MM.1S (cell line): ENCODE results near the gene DPH1.

Experiments used
- DNase-seq: peaks from one replicate; pipeline ENCODE4 v3.0.0-alpha.2; 2015
- H2AFZ ChIP-seq: fragments of 300-600 bp; sonication (generic); 2 replicates; pipeline ENCODE4 v1.6.0; 2016; ENCODE audit warnings: antibody characterized with exemption, low read length
- H3F3A ChIP-seq: fragments of 300-600 bp; sonication (generic); 2 replicates; pipeline ENCODE4 v1.6.1; 2016; ENCODE audit warnings: mild to moderate bottlenecking, antibody characterized with exemption, low read length, moderate library complexity, mixed read lengths; ENCODE audit not compliant: insufficient read depth
- H3K27ac ChIP-seq: fragments of 300-600 bp; sonication (generic); 2 replicates; pipeline ENCODE4 v1.5.1; 2016; ENCODE audit warnings: mild to moderate bottlenecking, low read length
- H3K27me3 ChIP-seq: fragments of 300-600 bp; sonication (generic); replicated peaks from 2 replicates; pipeline ENCODE4 v1.6.0; 2016; ENCODE audit warnings: low read length; ENCODE audit not compliant: insufficient read depth
- H3K36me3 ChIP-seq: fragments of 300-600 bp; sonication (generic); replicated peaks from 2 replicates; pipeline ENCODE4 v1.6.1; 2016; ENCODE audit warnings: mild to moderate bottlenecking, low read length, mixed read lengths; ENCODE audit not compliant: insufficient read depth
- H3K4me1 ChIP-seq: fragments of 300-600 bp; sonication (generic); 2 replicates; pipeline ENCODE4 v1.6.1; 2016; ENCODE audit warnings: low read length, mixed read lengths
- H3K4me2 ChIP-seq: fragments of 300-600 bp; sonication (generic); 2 replicates; pipeline ENCODE4 v1.6.0; 2016; ENCODE audit warnings: low read depth, low read length
- H3K4me3 ChIP-seq: fragments of 300-600 bp; sonication (generic); 2 replicates; pipeline ENCODE4 v1.5.1; 2016; ENCODE audit warnings: low read length, mixed read lengths
- H3K79me2 ChIP-seq: fragments of 300-600 bp; sonication (generic); 2 replicates; pipeline ENCODE4 v1.6.1; 2016; ENCODE audit warnings: mixed run types, low read length, mixed read lengths
- H3K9ac ChIP-seq: fragments of 300-600 bp; sonication (generic); 2 replicates; pipeline ENCODE4 v1.6.1; 2016; ENCODE audit warnings: low read length, mixed read lengths
- H3K9me2 ChIP-seq: fragments of 300-600 bp; sonication (generic); replicated peaks from 2 replicates; pipeline ENCODE4 v1.6.1; 2016; ENCODE audit warnings: mild to moderate bottlenecking, low read length, mixed read lengths; ENCODE audit not compliant: insufficient read depth
- H3K9me3 ChIP-seq: fragments of 300-600 bp; sonication (generic); replicated peaks from 2 replicates; pipeline ENCODE4 v1.6.1; 2016; ENCODE audit warnings: mild to moderate bottlenecking, low read length, mixed read lengths; ENCODE audit not compliant: insufficient read depth
- H4K20me1 ChIP-seq: fragments of 300-600 bp; sonication (generic); 2 replicates; pipeline ENCODE4 v1.6.1; 2016; ENCODE audit warnings: mild to moderate bottlenecking, low read length, moderate library complexity, mixed read lengths; ENCODE audit not compliant: insufficient read depth
- CTCF ChIP-seq: fragments of 300-600 bp; sonication (generic); IDR thresholded peaks from 2 replicates; pipeline ENCODE4 v1.5.1; 2016; ENCODE audit warnings: antibody characterized with exemption, low read length, mixed read lengths
- EZH2 ChIP-seq: fragments of 300-600 bp; sonication (generic); optimal IDR thresholded peaks from 2 replicates; pipeline ENCODE3; 2017; ENCODE audit warnings: low read depth, mild to moderate bottlenecking, antibody characterized with exemption, low read length, mixed read lengths
- EZH2phosphoT487 ChIP-seq: fragments of 300-600 bp; sonication (generic); IDR thresholded peaks from 2 replicates; pipeline ENCODE4 v1.6.1; 2018; ENCODE audit warnings: antibody characterized with exemption, low read length

Gene DPH1

DNA sequence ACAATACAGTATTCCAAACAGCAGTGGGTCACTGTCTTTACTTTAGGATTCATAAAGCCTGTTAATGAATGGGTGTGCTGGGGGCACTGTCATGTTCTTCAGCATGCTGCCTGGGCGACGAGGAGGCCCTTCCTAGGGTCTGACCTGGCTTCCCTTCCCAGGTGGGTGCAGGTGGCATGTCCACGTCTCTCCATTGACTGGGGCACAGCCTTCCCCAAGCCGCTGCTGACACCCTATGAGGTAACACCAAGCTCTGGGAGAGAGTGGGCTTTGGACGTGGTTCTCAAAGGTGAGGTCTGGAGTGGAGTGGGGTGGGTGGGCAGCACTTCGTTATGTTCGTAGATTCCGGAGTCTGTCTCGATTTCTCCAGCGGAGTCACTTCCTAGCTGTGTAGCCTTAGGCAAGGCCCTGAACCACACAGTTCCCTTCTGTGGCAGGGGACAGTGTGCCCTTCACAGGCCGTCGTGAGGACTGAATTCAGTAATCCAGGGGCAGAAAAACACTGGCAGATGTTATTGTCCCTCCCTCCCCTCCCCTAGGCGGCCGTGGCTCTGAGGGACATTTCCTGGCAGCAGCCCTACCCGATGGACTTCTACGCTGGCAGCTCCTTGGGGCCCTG is 11.1 kb downstream of the DPH1 start:
- Histone ChIP-seq H3F3A (no peaks in the 10 kb centered on the region), H3K79me2 (peaks cover 23% of the 10 kb centered on the region), H3K4me1 (peaks cover 8% of the 10 kb centered on the region; the same call in 1 of the 2 replicates), H3K9me2 (no peaks in the 10 kb centered on the region), H3K9ac (peak overlapping the region; percentile 33; the same call in 1 of the 2 replicates), H3K4me2 (peak overlapping the region; percentile 99), H4K20me1 (no peaks in the 10 kb centered on the region), H3K4me3 (peak overlapping the region; percentile 87), H3K36me3 (no peaks in the 10 kb centered on the region), H3K27me3 (no peaks in the 10 kb centered on the region), H2AFZ (peak overlapping the region; percentile 56), H3K9me3 (no peaks in the 10 kb centered on the region), H3K27ac (no peak overlapping the region)
- TF ChIP-seq CTCF: no peak
- no peak for TF ChIP-seq EZH2
- TF ChIP-seq EZH2phosphoT487: no peak
- DNase-seq: no peak

- Histone ChIP-seq H3K79me2 (peaks cover 23% of the 10 kb centered on the region), H2AFZ (peak within 1 kb of the TSS; percentile 82), H3K27me3 (no peaks in the 10 kb centered on the region), H3K9me3 (no peaks in the 10 kb centered on the region), H4K20me1 (no peaks in the 10 kb centered on the region), H3K9ac (peak within 1 kb of the TSS; percentile 93), H3K36me3 (no peaks in the 10 kb centered on the region), H3K27ac (peak within 1 kb of the TSS; percentile 42; the same call in 1 of the 2 replicates), H3K4me2 (peak within 1 kb of the TSS; percentile 99), H3F3A (no peaks in the 10 kb centered on the region), H3K4me1 (peaks cover 8% of the 10 kb centered on the region; the same call in 1 of the 2 replicates), H3K4me3 (peak within 1 kb of the TSS; percentile 87), H3K9me2 (no peaks in the 10 kb centered on the region)
- TF ChIP-seq EZH2phosphoT487 (no peak), CTCF (peak; percentile 31)
- DNase-seq: peak; percentile 96
These were observed 11.8 kb downstream of the DPH1 start, which contains the start of gene OVCA2 for GRCh38 chr17:2041561-2042389. Gene OVCA2 (plus strand): TSS chr17:2042022. CDS start chr17:2042048, 26 bp downstream.

DNA sequence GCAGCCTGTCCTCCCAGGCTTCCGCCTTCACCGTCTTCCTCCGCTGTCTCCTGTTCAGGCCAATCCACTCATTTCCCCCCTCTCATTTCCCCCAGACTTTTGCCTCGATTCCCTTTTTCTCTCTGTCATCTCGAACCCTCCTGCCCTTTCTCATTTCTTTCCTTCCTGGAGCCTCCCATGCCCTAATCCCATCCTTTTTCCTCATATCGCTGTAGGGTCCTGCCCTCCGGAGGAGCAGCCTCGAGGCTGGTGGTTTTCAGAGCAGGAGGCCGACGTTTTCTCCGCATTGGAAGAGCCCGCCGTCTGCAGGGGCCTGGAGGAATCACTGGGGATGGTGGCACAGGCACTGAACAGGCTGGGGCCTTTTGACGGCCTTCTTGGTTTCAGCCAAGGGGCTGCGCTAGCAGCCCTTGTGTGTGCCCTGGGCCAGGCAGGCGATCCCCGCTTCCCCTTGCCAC is 12.5 kb downstream of the DPH1 start:
- H2AFZ ChIP-seq: peak overlapping the region; percentile 82
- peaks cover 8% of the 10 kb centered on the region; the same call in 1 of the 2 replicates for H3K4me1 ChIP-seq
- H3K4me2 ChIP-seq: peak overlapping the region; percentile 99
- no peaks in the 10 kb centered on the region for H4K20me1 ChIP-seq
- TF ChIP-seq CTCF (no peak; the same call in 1 of the 2 replicates), EZH2 (no peak), EZH2phosphoT487 (no peak)
- H3K9me2 ChIP-seq: no peaks in the 10 kb centered on the region
- peak overlapping the region; percentile 42; the same call in 1 of the 2 replicates for H3K27ac ChIP-seq
- DNase-seq: peak; percentile 23
- no peaks in the 10 kb centered on the region for H3K36me3 ChIP-seq
- H3F3A ChIP-seq: no peaks in the 10 kb centered on the region
- peak overlapping the region; percentile 87 for H3K4me3 ChIP-seq
- H3K27me3 ChIP-seq: no peaks in the 10 kb centered on the region
- H3K9me3 ChIP-seq: no peaks in the 10 kb centered on the region
- H3K79me2 ChIP-seq: peaks cover 23% of the 10 kb centered on the region
- peak overlapping the region; percentile 93 for H3K9ac ChIP-seq
